NCI-H2227 treated with DMSO at 0.1 percent for 48 hours (cell line): ENCODE results near the gene CD300A.
"Not testable (repeated sequence)": the region's sequence is repeated elsewhere in the genome, so short reads cannot be mapped to it uniquely, and the experiment has no call there.

Source experiments
- DNase-seq: peaks from one replicate; lab custom pipeline; 2025; lab: John Stamatoyannopoulos, UW

CD300A gene

DNA sequence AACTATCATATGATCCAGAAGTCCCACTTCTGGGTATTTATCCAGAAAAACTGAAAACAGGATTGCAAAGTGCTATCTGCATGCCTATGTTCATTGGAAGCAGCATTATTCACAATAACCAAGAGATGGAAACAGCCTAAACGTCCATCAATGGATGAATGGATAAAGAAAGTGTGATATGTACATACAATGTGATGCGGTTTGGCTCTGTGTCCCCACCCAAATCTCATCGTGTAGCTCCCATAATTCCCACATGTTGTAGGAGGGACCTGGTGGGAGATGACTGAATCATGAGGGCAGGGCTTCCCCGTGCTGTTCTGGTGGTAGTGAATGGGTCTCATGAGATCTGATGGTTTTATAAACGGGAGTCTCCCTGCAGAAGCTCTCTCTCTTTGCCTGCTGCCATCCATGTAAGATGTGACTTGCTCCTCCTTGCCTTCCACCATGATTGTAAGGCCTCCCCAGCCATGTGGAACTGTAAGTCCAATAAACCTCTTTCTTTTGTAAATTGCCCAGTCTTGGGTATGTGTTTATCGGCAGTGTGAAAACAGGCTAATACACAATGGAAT is 52.1 kb downstream of the CD300A start:
- DNase-seq: not testable (repeated sequence)

DNA sequence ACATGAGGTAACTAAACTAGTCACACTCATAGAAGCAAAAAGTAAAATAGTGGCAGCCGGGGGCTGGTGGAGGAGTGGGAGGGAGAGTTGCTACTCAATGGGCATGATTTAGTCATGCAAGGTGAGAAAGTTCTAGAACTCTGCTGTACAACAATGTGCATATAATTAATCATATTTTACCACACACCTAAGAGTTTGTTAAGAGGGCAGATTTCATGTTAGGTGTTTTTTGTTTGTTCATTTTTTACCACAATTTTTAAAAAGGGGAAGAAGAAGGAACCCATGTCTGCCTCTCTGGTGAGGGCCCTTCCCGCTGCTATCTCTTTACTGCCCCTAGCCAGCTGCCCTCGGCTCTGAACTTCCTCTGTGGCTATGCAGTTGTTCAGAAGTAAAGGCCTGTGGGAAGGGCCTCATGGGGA is 53.6 kb downstream of the CD300A start:
- no peak for DNase-seq

DNA sequence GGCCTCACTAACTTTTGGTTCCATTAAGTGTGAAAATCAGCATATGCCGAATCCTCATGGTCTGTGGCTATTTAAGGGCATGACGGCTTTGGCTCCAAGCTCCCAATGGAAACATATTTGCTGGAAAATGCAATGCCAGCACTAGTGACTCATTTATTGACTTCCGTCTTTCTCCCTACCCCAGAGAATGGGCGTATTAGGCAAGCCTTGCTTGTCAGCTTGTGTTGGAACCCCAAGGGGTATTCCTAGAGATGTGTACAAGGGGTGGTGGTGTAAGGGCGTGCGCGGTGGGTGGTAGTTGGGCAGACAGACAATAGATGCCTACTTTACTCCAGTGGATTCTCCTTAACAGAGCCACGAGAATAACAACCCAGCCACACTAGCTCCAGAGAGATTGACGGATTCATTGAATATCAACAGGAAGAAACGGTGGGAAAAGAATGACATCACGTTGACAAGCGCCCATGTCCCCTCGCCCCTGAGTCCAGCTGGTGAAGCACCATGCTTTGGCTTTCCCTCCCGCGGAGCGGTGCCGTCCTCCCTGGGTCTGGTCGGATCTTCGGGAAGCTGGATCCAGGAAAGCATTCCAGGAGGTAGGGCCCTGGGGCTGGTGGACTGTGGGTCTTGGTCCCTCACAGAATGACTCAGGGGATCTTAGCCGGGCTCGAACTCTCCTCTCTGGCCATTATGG is 54.5 kb downstream of the CD300A start:
- DNase-seq: no peak

DNA sequence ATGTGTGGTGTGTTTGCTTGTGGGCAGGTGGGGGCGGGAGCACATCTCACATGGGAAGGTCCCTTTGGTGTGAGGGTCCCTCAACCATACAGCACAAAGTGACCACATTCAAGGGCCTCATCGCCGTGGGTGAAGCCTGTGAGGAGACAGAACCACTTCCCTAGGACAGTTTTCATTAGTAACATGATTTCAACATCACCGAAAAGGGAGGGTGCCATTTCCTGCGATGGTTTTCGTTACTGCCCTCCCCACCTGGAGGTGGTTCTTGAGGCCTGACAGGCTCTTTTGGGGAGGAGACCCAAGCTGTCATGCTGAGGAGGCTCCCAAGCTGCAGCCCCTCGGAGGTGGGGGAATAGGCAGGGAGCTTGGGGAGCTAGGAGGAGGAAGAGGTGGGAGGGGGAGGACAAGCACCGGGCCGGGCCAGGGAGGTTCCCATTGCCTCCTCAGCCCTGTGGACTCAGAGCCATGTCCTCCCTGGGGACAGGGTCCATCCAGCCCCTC is 55.3 kb downstream of the CD300A start:
- DNase-seq: no peak

DNA sequence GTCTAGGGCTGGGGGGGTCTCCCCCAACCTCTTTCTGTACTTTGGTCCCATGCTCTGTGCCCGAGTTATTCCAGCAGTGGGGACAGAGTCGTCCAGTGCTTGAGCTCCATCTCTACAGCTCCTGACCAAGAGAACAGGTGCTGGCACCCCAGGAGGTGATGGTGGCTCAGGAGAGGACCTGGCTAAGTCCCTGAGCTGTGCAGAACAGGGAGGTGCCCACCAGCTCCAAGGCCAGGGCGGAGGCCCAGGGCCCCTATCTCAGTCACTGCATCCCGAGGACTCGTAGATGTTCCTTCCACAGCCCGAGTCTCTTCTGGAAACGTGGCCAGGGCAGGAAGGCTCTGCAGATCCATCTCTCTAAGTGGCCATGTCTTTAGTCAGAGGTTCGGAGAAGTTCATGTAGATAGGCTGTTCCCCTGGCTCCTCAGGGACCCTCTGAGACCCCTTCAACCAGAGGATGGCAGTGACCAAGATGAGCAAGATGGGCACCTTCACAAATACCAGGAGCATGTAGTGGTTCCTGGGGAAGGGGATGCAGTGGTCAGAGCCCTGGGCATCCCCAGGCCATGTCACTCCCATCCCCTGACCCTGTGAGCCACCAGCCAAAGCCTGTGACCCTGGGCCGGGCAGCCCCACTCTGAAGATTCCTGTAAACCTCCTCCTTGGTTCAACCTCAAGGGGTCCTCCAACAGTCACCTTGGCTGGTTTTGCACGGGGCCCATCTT is 56.1 kb downstream of the CD300A start:
- DNase-seq: no peak

DNA sequence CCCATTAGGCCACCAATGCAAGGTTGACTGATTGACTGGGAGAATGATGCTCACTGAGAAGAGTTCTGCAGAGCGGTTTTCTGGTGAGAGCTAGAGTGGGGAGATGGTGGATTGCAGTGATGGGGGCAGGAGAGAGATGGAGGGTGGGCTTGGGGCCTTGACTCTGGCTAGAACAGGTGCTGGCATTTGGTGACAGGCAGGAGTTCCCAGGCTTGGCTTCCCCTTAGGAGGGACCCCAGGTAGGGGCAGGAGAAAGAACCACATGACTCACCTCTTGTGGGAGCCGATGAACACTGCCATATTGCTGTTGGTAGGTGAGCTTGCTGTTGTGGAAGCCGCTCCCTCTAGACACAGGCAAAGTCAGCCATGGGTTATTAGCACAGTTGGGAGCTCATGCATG is 56.9 kb downstream of the CD300A start:
- no peak for DNase-seq

DNA sequence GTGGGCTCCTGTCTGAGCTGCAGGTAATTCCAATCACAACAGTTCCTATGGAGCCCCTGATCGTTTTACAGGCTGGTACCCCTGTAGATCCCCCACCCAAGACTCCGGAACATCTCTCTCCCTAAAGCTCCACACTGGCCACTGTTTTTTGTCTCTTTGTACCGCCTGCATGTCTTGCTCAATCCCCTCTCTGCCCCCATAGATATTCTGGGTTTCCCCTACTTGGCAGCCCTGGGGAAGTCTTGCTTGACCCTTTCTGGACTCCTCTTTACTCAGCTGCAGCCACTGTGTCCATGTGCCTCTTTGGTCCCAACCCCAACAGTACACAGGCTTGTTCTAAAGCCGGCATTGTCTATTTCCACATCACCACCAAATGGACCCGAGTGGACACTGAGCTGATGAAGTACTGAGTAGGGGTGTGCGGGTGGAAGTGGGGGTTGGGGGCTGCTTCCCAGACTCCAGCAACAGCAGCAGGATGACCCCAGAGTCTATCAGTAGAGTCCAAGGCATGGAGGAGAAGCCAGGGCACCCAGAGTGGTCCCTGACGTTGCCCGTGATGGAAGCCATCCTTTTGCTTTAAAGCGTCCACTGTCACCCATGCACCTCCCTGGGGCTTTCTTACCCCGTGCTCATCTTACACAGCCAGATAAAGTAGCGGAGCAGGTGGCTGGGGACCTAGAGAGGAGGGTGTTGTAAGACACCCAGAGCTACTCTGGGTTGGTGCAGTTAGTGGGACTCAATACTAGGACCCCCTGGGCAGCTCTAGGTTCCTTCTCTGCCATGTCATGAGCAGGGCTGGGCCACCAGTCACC is 58.4 kb downstream of the CD300A start:
- DNase-seq: no peak

DNA sequence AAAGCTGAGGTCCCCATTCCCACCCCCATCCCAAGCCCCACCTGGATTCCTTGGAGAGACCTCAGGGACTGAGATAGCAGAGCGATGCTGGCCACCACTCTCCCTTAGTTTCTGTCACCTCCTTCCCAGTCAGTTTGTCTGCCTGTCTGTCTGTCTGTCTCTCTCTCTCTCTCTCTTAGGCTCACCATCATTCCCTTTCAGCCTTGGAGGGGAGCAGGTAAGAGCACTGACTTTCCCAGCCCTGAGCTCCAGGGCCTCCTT is 59.0 kb downstream of the CD300A start:
- DNase-seq: no peak

DNA sequence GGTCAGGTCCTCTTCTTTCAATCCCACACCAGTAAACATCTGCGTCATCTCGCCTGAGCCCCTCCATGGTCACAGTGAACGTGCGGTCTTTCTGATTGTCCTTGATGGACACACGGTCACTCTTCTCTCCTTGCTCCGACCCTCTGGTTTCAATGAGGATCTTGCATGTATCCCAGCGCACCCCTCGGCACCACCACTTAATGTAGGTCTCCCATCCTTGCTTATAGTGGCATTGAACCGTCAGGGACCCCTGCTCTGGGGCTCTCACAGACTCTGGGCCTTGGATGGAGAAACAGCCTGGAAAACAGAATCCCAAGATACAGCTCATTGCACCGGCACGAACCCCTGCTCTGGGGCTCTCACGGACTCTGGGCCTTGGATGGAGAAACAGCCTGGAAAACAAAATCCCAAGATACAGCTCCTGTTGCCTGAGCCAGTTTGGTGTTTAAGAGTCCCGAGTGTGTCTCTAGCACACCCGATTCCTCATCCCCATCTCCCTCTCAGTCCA is 59.4 kb downstream of the CD300A start:
- DNase-seq: no peak

DNA sequence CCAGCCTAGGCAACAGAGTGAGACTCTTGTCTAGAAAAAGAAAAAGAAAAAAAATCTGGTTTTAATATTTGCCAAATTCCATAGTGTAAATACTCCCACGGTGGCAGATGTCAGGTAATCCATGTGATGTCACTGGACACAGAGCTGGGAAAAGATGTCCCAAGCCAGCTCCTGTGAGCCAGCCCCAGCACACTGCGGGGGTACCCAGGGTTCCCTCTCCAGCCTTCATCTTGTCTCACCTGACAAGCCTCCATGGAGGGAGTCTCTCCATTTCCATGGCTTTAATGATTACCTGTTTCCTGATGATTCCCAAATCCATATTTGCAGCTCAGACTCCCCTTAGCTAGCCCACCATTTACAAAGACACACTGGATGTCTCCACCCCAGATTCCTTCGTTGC is 60.2 kb downstream of the CD300A start:
- DNase-seq: no peak

DNA sequence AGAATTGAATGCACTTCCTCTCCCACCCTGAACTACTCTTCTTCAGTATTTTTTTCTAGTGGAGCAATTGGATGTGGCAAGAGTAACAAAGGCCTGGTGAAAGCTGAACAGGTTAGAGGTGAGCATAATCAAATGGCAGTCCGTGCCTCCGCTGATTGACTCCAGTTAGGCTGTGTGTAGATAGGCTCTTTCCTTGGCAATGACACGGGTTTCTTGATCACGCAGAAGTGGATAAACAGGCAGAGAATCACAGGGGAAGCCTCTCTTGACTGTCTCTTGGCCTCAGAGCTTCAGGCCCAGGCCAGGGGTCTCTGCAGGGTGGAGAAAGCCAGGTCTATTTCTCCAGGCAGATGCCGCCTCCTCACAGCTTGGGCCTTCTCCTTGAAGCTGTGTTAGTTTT is 60.6 kb downstream of the CD300A start:
- DNase-seq: no peak

DNA sequence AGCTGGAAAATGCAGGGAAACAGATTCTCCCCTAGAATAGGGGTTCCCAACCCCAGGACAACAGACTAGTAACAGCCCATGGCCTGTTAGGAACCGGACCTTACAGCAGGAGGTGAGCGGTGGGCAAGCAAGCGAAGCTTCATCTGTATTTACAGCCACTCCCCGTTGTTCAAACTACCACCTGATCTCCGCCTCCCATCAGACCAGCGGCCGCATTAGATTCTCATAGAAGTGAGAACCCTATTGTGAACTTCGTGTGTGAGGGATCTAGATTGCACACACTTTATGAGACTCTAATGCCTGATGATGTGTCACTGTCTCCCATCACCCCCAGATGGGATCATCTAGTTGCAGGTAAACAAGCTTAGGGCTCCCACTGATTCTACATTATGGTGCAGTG is 61.3 kb downstream of the CD300A start:
- no peak for DNase-seq

DNA sequence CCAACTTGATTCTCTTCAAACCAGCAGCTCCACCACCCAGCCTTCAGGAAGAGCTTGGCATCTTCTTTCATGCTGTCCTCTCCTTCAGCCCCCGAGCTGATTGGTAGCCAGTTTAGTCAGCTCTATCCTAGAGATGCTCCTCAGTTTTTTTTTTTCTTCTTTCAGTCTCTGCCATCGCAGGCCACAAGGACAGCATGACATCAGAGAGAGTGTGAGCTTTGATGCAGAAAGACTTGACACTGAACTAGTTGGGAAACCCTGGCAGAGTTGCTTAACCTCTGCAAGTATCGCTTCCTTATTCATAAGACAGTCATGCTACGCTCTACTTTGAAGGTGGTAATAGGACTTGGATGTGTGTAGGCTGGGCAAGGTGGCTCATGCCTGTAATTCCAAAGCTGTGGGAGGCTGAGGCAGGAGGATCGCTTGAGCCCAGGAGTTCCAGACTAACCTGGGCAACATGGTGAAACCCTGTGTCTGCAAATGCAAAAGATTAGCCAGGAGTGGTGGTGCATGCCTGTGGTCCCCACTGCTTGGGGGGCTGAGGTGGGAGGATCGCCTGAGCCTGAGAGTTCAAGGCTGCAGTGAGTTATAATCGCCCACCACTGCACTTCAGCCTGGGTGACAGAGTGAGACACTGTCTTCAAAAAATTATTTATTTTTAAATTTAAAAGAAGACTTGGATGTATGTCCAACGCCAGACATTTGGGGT is 62.2 kb downstream of the CD300A start:
- no peak for DNase-seq

DNA sequence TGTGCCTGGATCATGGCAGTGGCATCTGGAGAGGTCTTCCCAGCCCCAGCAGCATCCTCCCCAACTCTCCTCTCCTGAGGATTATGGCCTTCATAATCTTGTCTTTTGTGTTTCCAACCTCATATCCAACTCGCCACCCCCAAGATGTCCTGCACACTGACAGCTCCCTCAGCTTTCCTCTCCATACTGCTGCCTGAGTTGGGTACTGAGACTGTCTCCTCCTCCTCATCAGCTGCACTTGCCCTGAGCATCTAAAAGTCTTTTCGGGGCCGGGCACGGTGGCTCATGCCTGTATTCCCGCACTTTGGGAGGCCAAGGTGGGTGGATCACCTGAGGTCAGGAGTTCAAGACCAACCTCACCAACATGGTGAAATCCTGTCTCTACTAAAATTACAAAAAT is 62.8 kb downstream of the CD300A start:
- DNase-seq: no peak

DNA sequence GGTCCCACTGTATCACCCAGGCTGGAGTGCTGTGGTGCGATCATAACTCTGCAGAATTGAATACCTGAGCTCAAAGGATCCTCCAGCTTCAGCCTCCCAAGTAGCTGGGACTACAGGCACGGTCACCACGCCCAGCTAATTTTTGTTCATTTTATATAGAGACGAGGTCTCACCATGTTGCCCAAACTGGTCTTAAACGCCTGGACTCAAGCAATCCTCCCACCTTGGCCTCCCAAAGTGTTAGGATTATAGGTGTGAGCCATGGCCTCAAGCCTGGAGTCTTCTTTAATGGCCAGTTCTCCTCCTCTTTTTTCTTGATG is 64.4 kb downstream of the CD300A start:
- DNase-seq: no peak

DNA sequence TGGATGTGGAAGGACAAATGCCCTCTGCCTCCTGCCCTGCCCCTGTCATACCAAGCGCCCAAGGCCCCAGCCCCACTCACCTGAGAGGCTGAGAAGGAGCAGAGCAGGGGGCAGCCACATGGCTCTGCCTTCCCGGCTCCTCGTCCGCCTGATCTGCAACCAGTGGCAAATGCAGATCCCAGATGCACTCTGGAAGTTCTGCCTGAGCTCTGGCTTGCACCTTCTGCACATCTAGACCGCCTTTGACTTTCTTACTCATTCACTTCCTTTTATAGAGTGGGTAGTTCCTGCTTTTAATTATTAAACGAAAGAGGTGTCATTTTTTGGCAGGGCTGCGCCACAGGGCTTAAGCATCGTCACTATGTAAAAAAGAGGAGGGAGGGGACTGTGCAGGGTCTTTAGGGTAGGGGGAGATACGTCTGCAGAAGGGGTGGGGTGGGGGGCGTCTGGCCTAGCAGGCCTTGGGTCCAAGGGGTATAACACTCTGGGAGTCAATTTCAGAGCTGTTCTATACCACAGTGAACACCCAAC is 64.9 kb downstream of the CD300A start, which contains the start of gene CD300LB:
CD300LB (minus strand) TSS at position 245 of the 531 bp plus-strand sequence; CDS start at position 120, 125 bp downstream.
- DNase-seq: no peak

DNA sequence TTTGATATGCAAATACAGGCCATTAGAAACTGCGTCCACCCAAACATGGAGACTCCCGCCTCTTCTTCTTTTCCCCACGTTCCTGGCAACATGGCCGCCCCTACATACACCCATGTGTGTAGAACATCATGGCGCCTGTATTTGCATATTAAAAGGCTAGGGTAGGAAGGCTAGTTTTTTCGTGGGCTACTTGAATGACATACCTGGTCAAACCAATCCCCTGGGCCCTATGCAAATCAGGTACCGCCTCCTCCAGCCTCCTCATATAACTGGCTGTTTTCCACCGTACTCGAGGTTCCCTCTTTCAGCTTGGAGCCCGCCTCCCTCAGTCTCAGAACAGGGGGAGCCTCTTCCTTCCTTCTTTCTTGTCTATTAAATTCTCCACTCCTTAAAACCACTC is 65.7 kb downstream of the CD300A start:
- no peak for DNase-seq
